ENCODE results near the gene RGSL1. TPM values are rescaled to one million over a fixed set of nuclear protein-coding genes. Genes with fewer than 3 reads are reported as not detected.

The RGSL1 gene
- total RNA-seq, 2 experiments from 2014 or later = not detected

- Mint-ChIP-seq H3K36me3 (no peaks in the 10 kb centered on the region), H3K4me1 (ENCODE audit: low read depth) (peaks cover 38% of the 10 kb centered on the region), H3K4me3 (no peak overlapping the region), H3K27ac (no peak overlapping the region), H3K9me3 (no peaks in the 10 kb centered on the region), H3K27me3 (peaks cover under 1% of the 10 kb centered on the region)
- CTCF ChIA-PET = interaction anchor here (1.5 to 22.4 kb wide), 2 partner anchors 13 to 179 kb away, joined by 7 to 1086 read pairs; partner anchors contain the start of gene NPL
- DNase-seq = no peak
- POLR2A ChIA-PET = interaction anchor here (0.5 to 6.1 kb wide), 2 partner anchors 6 to 283 kb away, joined by 7 to 83 read pairs; no protein-coding TSS in a partner anchor
- intact Hi-C loops (cut with micrococcal nuclease) = loop anchor here (10.0 kb wide), 1 partner anchor 867 kb away; the partner anchor contains the start of gene SMG7
Measured at GRCh38 chr1:182608236-182608635, 158.3 kb downstream of the RGSL1 start.

- Mint-ChIP-seq H3K27ac (no peak overlapping the region), H3K4me1 (ENCODE audit: low read depth) (peaks cover 45% of the 10 kb centered on the region), H3K27me3 (peaks cover 8% of the 10 kb centered on the region), H3K9me3 (no peaks in the 10 kb centered on the region), H3K4me3 (no peak overlapping the region), H3K36me3 (no peaks in the 10 kb centered on the region)
- ChIA-PET CTCF (interaction anchor here (1.0 to 22.4 kb wide), 3 partner anchors 8 to 178 kb away, joined by 3 to 1086 read pairs (median 7); partner anchors contain the start of gene NPL), POLR2A (interaction anchor here (0.5 kb wide), 2 partner anchors 13 to 282 kb away, joined by 3 to 7 read pairs; no protein-coding TSS in a partner anchor)
- DNase-seq = no peak
- intact Hi-C loops (cut with micrococcal nuclease) = loop anchor here (10.0 kb wide), 1 partner anchor 866 kb away; the partner anchor contains the start of gene SMG7
Measured at GRCh38 chr1:182608845-182609610, 159.1 kb downstream of the RGSL1 start.

Other genes with a start within 250 kb of the RGSL1 start
- 10 to 100 TPM; 61.3 to 63.9 TPM for gene GLUL, start 58.4 kb upstream of the RGSL1 start, total RNA-seq
- gene TEDDM1, start 49.5 kb upstream of the RGSL1 start, total RNA-seq = not detected
- 1 to 10 TPM; 4.5 TPM for gene RNASEL, start 139.1 kb downstream of the RGSL1 start, total RNA-seq
- gene RGS16, start 154.2 kb downstream of the RGSL1 start, total RNA-seq = 10 to 100 TPM; 49.8 to 51.9 TPM
- gene RGS8, start 234.4 kb downstream of the RGSL1 start, total RNA-seq = under 1 TPM in 1 of 2 experiments, not detected in 1; 0.05 TPM